NT2/D1 (cell line): ENCODE results near the gene LANCL3.

Source experiments
- SUZ12 ChIP-seq: IDR thresholded peaks from 2 replicates; pipeline ENCODE4 v1.6.1; 2011; ENCODE audit not compliant: insufficient read length, insufficient read depth; ENCODE audit errors: extremely low read depth
- YY1 ChIP-seq: IDR thresholded peaks from 2 replicates; pipeline ENCODE4 v1.6.1; 2011; ENCODE audit not compliant: insufficient read length, insufficient read depth
- ZNF274 ChIP-seq: IDR thresholded peaks from 2 replicates; pipeline ENCODE4 v1.6.1; 2011; ENCODE audit warnings: mild to moderate bottlenecking, low read depth, low read length

- TF ChIP-seq SUZ12 (no peak), YY1 (no peak), ZNF274 (no peak)
These were observed 107.8 kb downstream of the LANCL3 start for GRCh38 chrX:37679230-37679629.
